RWPE2 (cell line): ENCODE measurements around the gene KCNK3.

ENCODE experiments used
- ATAC-seq: fragments of 200-7000 bp; cut with Tn5 transposase; 3 replicates; pipeline ENCODE4 v1.9.1; 2021; ENCODE audit warnings: low read depth
- DNase-seq: peaks from one replicate; pipeline ENCODE4 v3.0.0-alpha.2; 2020; ENCODE audit warnings: low spot score
- H3K27ac ChIP-seq: fragments of 450-650 bp; 2 replicates; pipeline ENCODE4 v1.5.1; 2017; ENCODE audit warnings: mild to moderate bottlenecking; ENCODE audit not compliant: poor library complexity, severe bottlenecking
- H3K27me3 ChIP-seq: fragments of 250-450 bp; sonication (Bioruptor Pico); 2 replicates; pipeline ENCODE4 v1.5.1; 2021; ENCODE audit warnings: mild to moderate bottlenecking, moderate library complexity; ENCODE audit not compliant: insufficient read depth, poor library complexity, severe bottlenecking
- H3K36me3 ChIP-seq: fragments of 250-450 bp; sonication (Bioruptor Pico); 2 replicates; pipeline ENCODE4 v1.5.1; 2020; ENCODE audit warnings: low read depth, mild to moderate bottlenecking, moderate library complexity
- H3K4me1 ChIP-seq: fragments of 250-450 bp; sonication (Bioruptor Pico); 2 replicates; pipeline ENCODE4 v1.5.1; 2021; ENCODE audit warnings: mild to moderate bottlenecking, moderate library complexity; ENCODE audit not compliant: insufficient read depth, poor library complexity, severe bottlenecking
- H3K4me3 ChIP-seq: fragments of 250-450 bp; sonication (Bioruptor Pico); 2 replicates; pipeline ENCODE4 v1.5.1; 2021; ENCODE audit warnings: mild to moderate bottlenecking, moderate library complexity; ENCODE audit not compliant: severe bottlenecking
- H3K9me3 ChIP-seq: fragments of 250-450 bp; sonication (Bioruptor Pico); 2 replicates; pipeline ENCODE4 v1.5.1; 2021; ENCODE audit warnings: mild to moderate bottlenecking, moderate library complexity; ENCODE audit not compliant: severe bottlenecking
- CTCF ChIP-seq: fragments of 450-650 bp; IDR thresholded peaks from one replicate; pipeline ENCODE4 v1.5.1; 2017; ENCODE audit warnings: mild to moderate bottlenecking, moderate library complexity; ENCODE audit not compliant: poor library complexity, severe bottlenecking

The KCNK3 gene

GRCh38 chr2:26671691-26672090, 20.8 kb upstream of the KCNK3 start:
- DNase-seq (no peak), ATAC-seq (no peak)

GRCh38 chr2:26672112-26672817, 20.3 kb upstream of the KCNK3 start:
- no peak for DNase-seq
- Histone ChIP-seq H3K27me3 (no peaks in the 10 kb centered on the region), H3K36me3 (no peaks in the 10 kb centered on the region), H3K4me3 (no peak overlapping the region), H3K9me3 (no peaks in the 10 kb centered on the region), H3K4me1 (no peaks in the 10 kb centered on the region), H3K27ac (no peak overlapping the region)
- ATAC-seq = no peak
- no peak for TF ChIP-seq CTCF

More at GRCh38 chr2:26671691-26672090, 20.8 kb upstream of the KCNK3 start:
- Histone ChIP-seq H3K36me3 (no peaks in the 10 kb centered on the region), H3K27ac (no peak overlapping the region), H3K27me3 (no peaks in the 10 kb centered on the region), H3K9me3 (no peaks in the 10 kb centered on the region), H3K4me1 (no peaks in the 10 kb centered on the region), H3K4me3 (no peak overlapping the region)
- no peak for TF ChIP-seq CTCF

- no peaks in the 10 kb centered on the region for H3K9me3 ChIP-seq
- H3K4me1 ChIP-seq = no peaks in the 10 kb centered on the region
- ATAC-seq (no peak), DNase-seq (no peak)
- H3K27ac ChIP-seq = no peak overlapping the region
- no peaks in the 10 kb centered on the region for H3K36me3 ChIP-seq
- H3K4me3 ChIP-seq = no peak overlapping the region
- no peaks in the 10 kb centered on the region for H3K27me3 ChIP-seq
- TF ChIP-seq CTCF = no peak
These were observed 19.6 kb upstream of the KCNK3 start for GRCh38 chr2:26672818-26673393.

- Histone ChIP-seq H3K27me3 (no peaks in the 10 kb centered on the region), H3K9me3 (no peaks in the 10 kb centered on the region), H3K36me3 (no peaks in the 10 kb centered on the region), H3K4me3 (no peak overlapping the region), H3K27ac (no peak overlapping the region), H3K4me1 (no peaks in the 10 kb centered on the region)
- no peak for TF ChIP-seq CTCF
- DNase-seq (no peak), ATAC-seq (no peak)
These were observed 18.3 kb upstream of the KCNK3 start for GRCh38 chr2:26674002-26674751.
